Stomach (tissue), 4 donors: ENCODE results near the gene PPM1E.

ENCODE experiments used
- CTCF ChIP-seq, 7 experiments: fragments of 450-650 bp in 4 of 7; fragments of 200-600 bp in 3 of 7; sonication (generic) in 3 of 7; IDR thresholded peaks; one replicate each; pipeline ENCODE4 v1.5.1; 2016 to 2019; ENCODE audit warnings: antibody characterized with exemption in 7 of 7, control low read depth in 2 of 7, mild to moderate bottlenecking in 1 of 7
- EP300 ChIP-seq: sonication (generic); formaldehyde crosslinking; IDR thresholded peaks from one replicate; pipeline ENCODE4 v1.6.1; 2017; ENCODE audit warnings: antibody characterized with exemption

- TF ChIP-seq CTCF (IDR thresholded peaks at IDR 0.05): no peak
- TF ChIP-seq EP300: no peak
Observed at GRCh38 chr17:58753026-58753425, 2.6 kb upstream of the PPM1E start.
